Cerebellar cortex (tissue), 1 donor: ENCODE results near the gene LIPI.
"Not testable (repeated sequence)": the region's sequence is repeated elsewhere in the genome, so short reads cannot be mapped to it uniquely, and the experiment has no call there.

Experiments used
- DNase-seq: peaks from one replicate; pipeline ENCODE4 v3.0.0-alpha.2; 2015; ENCODE audit warnings: low spot score

Gene LIPI

DNA sequence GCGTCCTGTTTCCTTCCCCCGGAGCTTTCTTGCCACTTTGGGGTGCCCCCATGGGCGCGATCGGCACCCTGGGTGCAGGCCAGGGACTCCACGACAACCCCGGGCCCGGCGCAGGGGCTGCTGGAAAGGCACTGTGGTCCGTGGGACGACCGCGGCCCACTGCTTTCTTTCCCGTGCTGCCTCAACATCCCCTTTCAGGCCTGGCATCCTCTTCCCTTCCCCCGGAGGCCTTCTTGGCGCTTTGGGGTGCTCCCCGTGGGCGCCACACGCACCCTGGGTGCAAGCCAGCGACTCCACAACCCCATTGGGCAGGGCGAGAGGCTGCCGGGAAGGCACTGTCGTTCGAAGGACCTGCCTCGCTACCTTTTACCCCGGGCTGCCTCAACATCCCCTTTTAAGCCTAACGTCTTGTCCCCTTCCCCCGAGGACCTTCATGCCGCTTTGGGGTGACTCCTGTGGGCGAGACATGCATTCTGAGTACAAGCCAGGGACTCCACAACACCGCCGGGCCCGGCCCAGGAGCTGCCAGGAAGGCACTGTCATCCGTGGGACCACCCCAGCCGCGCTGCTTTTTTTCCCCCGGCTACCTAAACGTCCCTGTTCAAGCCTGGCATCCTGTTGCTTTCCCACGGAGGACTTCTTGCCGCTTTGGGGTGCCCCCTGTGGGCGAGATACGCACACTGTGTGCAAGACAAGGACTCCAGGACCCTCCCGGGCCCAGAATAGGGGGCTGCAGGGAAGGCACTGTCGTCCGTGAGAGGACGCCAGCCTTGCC is 137.8 kb downstream of the LIPI start:
- no peak for DNase-seq

DNA sequence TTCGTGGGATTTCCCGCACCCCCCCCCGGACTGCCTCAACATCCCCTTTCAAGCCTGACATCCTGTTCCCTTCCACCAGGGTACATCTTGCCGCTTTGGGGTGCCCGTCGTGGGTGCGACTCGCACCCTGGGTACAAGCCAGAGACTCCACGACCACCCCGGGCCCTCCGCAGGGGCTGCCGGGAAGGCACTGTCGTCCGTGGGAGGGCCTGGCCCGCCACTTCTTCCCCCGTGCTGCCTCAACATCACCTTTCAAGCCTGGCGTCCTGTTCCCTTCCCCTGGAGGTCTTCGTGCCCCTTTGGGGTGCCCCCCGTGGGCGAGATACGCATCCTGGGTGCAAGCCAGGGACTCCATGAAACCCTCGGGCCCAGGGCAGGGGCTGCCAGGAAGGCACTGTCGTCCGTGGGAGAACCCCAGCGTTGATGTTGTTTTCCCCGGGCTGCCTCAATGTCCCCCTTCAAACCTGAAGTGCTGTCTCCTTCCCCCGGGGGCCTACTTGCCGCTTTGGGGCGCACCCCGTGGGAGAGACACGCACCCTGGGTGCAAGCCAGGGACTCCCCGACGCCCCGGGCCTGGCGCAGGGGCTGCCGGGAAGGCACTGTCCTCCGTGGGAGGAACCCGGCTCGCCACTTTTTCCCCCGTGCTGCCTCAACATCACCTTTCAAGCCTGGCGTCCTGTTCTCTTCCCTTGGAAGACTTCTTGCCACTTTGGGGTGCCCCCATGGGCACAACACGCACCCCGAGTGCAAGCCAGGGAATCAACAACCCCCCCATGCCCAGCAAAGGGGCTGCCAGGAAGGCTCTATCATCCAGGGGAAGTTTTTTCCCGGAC is 138.6 kb downstream of the LIPI start:
- no peak for DNase-seq

DNA sequence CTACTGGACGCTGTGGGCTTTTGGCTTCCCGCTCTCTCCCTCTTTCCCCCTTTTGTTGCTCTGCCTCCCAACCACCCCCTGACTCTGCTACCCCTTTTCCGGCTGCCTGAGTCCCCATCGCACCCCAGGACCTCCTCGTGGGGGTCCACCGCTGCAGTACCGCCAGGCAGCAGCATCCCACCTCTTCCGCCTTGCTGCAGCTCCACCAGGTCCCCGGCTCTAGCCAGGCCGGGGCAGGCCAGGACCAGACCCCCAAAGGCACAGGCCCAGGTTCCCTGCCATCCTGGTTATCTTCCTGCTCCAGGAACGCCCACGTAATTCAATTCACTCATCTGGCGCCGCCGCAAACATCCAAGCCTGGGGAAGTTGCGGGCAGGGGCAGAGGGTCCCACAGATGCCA is 139.8 kb downstream of the LIPI start:
- DNase-seq: no peak

DNA sequence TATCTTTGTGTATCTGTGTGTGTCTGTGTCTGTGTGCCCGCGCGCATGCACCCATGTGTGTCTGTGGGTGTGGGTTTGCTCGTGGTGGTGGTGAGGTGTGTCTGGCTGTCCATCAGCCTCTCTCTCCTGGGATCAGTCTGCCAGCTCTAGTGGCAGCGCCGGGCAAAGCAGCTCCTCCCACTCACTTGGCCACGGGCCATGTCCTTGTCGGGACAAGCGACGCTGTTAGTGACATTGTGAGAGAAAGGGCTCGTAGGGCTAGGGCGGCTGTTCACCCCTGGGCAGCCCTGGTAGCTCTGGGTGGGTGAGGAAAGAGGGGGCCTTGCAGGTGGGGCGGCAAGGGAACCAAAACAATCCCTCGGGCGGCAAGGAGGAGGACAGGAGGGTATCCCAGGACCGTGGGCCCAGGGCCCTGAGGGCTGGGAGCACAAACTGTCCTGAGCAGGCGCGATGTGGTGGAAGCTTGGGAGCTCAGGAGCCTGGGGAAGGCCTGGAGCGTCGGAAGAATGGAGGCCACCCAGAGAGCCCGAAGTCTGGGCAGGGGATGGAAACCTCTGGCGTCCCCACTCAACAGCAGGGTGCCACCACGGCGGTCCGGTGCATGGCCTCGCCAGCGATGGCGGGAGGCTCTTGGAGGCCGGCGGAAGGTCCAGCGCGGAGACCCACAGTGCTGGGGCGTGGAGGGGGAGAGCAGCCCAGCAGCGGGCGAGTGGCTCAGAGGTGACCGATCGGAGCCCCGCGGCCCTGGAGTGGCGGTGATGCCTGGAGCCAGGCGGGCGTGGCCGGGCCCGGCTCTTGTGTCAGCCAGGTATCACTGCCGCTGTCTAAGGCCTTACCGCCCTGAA is 140.5 kb downstream of the LIPI start:
- DNase-seq: no peak

DNA sequence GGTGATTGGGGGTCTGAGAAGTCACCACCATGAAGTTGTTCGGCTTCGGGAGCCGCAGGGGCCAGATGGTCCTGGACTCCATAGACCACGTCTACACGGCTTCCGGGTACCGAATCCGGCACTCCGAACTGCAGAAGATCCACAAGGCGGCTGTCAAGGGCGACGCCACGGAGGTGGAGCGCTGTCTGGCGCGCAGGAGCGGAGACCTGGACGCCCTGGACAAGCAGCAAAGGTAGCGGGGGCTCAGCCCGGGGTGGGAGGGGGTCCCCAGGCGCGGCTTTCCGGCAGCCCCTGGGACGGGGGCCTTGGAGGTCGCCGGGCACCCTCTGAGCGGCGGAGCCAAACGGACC is 146.5 kb downstream of the LIPI start:
- peak; percentile 3 for DNase-seq

DNA sequence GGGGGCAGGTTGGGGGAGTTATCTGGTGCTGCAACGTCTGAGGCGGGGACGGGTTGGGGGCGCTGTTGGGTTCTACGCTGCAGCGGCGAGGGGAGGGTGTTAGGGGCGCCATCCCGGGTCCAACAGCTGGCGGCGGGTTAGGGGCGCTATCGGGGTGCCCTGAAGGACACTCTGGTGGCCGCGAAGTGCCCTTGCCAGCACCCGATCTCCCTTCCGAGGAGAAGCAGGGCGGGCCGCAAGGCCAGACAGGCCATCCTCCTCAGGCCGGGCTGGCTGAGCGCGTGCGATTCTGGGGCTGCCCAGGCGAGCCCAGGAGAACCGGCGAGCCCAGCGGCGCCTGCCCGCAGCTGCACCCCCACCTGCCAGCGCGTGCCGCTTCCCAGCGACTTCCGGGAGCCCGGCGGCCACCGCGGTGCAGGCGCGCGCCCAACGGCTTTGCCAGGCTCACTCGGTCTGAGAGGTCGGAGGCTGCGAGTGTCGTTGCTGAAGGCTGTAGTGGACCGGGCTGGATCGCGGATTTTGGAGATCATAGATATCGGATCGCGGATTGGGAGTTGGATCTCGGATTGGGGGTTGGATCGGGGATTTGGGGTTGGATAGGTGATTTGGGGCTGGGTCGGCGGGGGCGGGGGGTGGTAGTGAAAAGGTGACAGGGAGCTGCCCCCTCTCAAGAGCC is 147.0 kb downstream of the LIPI start:
- DNase-seq: peak; percentile 6

DNA sequence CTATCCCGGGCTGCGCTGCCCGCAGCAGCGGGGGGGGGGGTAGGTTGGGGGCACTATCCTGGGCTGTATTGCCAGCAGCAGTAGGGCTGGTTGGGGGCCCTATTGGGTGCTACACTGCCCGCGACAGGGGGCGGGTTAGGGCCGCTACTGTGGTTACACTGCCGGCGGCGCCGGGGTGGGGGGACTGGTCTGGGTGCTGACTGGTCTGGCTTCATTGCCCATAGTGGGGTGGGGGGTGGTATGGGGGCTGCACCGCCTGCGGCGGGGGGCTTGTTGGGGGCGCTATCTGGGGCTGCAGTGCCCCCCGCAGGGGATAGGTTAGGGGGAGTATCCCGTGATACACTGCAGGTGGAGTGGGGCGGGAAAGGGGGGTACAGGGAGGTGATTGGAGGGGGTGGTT is 148.1 kb downstream of the LIPI start:
- not testable (repeated sequence) for DNase-seq

DNA sequence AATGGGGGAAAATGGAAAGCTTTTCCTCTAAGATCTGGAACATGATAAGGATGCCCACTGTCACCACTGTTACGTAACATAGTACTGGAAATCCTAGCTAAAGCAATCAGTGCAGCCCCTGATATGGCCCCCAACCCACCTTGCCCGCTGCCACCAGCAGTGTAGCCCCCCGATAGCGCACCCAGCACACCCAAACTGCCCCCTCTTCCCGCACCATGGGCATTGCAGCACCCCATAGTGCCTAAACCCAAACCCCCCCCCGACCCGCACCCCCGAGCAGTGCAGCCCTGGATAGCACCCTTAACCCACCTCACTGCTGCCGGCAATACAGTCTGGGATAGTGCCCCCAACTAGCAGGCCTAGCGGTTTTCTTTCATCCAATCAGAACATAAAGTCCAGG is 148.9 kb downstream of the LIPI start:
- DNase-seq: not testable (repeated sequence)

DNA sequence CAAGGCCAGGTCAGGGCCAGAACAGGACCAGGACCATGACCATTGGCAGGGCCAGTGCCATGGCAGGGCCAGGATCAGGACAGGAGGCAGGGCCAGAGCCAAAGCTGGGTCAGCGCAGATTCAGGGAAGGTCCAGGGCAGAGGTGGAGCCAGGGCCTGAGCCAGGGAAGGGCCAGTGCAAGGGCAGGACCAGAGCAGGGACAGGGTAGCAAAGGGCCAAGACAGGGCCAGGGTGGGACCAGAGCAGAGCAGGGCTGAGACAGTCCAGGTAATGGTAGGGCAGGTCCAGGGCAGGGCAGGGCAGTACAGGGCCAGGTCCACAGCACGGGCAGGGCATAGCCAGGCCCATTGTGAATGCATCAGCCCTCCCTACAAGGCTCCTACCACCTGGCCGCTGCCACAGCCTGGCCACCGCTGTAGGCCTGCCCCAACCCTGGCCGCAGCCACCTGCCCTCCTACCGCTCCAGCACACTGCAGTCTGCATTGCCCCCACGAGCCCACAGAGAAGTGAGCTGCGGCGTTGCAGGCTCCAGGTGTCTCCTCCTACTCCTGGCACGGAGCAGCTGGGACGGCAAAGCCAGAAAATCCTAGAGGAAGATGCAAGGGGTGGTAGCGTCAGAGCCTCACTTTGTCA is 151.6 kb downstream of the LIPI start:
- DNase-seq: not testable (repeated sequence)
